BE2C (cell line): ENCODE results near the gene SHROOM1.

Experiments
- DNase-seq: peaks from one replicate; pipeline ENCODE4 v3.0.0-alpha.2; 2020
- H3K27me3 ChIP-seq: fragments of 250-450 bp; sonication (Bioruptor Pico); 2 replicates; pipeline ENCODE4 v1.5.1; 2020; ENCODE audit warnings: mild to moderate bottlenecking
- H3K36me3 ChIP-seq: fragments of 250-450 bp; sonication (Bioruptor Pico); 2 replicates; pipeline ENCODE4 v1.5.1; 2020; ENCODE audit warnings: mild to moderate bottlenecking
- H3K4me1 ChIP-seq: fragments of 250-450 bp; sonication (Bioruptor Pico); 2 replicates; pipeline ENCODE4 v1.5.1; 2020
- H3K4me3 ChIP-seq: 2 replicates; pipeline ENCODE4 v1.5.1; 2011; ENCODE audit warnings: low read depth, low read length
- H3K9me3 ChIP-seq: fragments of 250-450 bp; sonication (Bioruptor Pico); 2 replicates; pipeline ENCODE4 v1.5.1; 2020
- CTCF ChIP-seq: IDR thresholded peaks from 2 replicates; pipeline ENCODE4 v1.5.1; 2012; ENCODE audit warnings: mild to moderate bottlenecking, low read depth, low read length

SHROOM1 gene

GRCh38 chr5:132779961-132780360, 50.5 kb downstream of the SHROOM1 start:
- DNase-seq, result no peak

GRCh38 chr5:132778856-132779255, 51.6 kb downstream of the SHROOM1 start:
- peaks cover 13% of the 10 kb centered on the region for H3K4me1 ChIP-seq
- no peak for TF ChIP-seq CTCF
- no peak for DNase-seq

More at GRCh38 chr5:132779961-132780360, 50.5 kb downstream of the SHROOM1 start:
- Histone ChIP-seq H3K4me3 (no peak overlapping the region), H3K4me1 (peaks cover 9% of the 10 kb centered on the region), H3K9me3 (no peaks in the 10 kb centered on the region), H3K36me3 (no peaks in the 10 kb centered on the region), H3K27me3 (no peaks in the 10 kb centered on the region)
- TF ChIP-seq CTCF, result no peak

GRCh38 chr5:132778129-132778528, 52.3 kb downstream of the SHROOM1 start:
- Histone ChIP-seq H3K9me3 (no peaks in the 10 kb centered on the region), H3K27me3 (no peaks in the 10 kb centered on the region), H3K4me3 (no peak overlapping the region), H3K36me3 (no peaks in the 10 kb centered on the region), H3K4me1 (peaks cover 20% of the 10 kb centered on the region)
- DNase-seq, result no peak
- no peak for TF ChIP-seq CTCF

More at GRCh38 chr5:132778856-132779255, 51.6 kb downstream of the SHROOM1 start:
- no peaks in the 10 kb centered on the region for H3K27me3 ChIP-seq
- H3K4me3 ChIP-seq, result no peak overlapping the region
- no peaks in the 10 kb centered on the region for H3K36me3 ChIP-seq
- H3K9me3 ChIP-seq, result no peaks in the 10 kb centered on the region

GRCh38 chr5:132777209-132778069, 53.0 kb downstream of the SHROOM1 start, which contains the start of gene SEPTIN8:
SEPTIN8 (minus strand) TSS chr5:132777239; CDS start chr5:132777137, 102 bp downstream.
- peaks cover 22% of the 10 kb centered on the region for H3K4me1 ChIP-seq
- no peaks in the 10 kb centered on the region for H3K9me3 ChIP-seq
- TF ChIP-seq CTCF, result no peak
- no peaks in the 10 kb centered on the region for H3K36me3 ChIP-seq
- DNase-seq, result peak; percentile 67
- no peaks in the 10 kb centered on the region for H3K27me3 ChIP-seq
- H3K4me3 ChIP-seq, result peak within 1 kb of the TSS; percentile 83

- H3K36me3 ChIP-seq, result no peaks in the 10 kb centered on the region
- H3K27me3 ChIP-seq, result no peaks in the 10 kb centered on the region
- peak overlapping the region; percentile 83 for H3K4me3 ChIP-seq
- no peak for TF ChIP-seq CTCF
- H3K4me1 ChIP-seq, result peaks cover 22% of the 10 kb centered on the region
- no peak for DNase-seq
- no peaks in the 10 kb centered on the region for H3K9me3 ChIP-seq
These were observed 53.6 kb downstream of the SHROOM1 start for GRCh38 chr5:132776938-132777208.
